HL-60/S4 treated with retinoic acid at 250 ng/mL for 4 days and 3 days (cell line): ENCODE results near the gene AUP1.

ENCODE experiments used
- in situ Hi-C: fragments of 300-500 bp; cut with MboI; formaldehyde crosslinking; loops from 2 replicates; pipeline ENCODE4 v1.7.0; 2022; ENCODE audit warnings: low sequenced_read_pairs

The AUP1 gene

DNA sequence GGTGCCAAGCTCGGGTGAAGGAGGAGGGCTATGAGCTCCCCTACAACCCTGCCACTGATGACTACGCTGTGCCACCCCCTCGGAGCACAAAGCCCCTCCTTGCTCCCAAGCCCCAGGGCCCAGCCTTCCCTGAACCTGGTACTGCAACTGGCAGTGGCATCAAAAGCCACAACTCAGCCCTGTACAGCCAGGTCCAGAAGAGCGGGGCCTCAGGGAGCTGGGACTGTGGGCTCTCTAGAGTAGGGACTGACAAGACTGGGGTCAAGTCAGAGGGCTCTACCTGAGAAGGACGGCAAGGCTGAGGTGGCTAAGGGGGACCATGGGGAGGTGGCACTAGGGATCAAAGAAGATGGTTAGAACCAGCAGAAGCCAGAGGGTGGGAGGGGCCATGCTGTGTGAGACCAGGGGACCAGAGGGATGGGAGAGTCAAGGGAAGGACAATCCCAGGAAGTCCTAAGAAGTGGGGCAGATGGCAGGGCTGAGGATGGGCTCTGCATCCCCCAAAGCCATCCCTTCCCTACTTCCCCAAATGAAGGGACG lies 27.4 kb upstream of the AUP1 start:
- in situ Hi-C loops = no loop called here

DNA sequence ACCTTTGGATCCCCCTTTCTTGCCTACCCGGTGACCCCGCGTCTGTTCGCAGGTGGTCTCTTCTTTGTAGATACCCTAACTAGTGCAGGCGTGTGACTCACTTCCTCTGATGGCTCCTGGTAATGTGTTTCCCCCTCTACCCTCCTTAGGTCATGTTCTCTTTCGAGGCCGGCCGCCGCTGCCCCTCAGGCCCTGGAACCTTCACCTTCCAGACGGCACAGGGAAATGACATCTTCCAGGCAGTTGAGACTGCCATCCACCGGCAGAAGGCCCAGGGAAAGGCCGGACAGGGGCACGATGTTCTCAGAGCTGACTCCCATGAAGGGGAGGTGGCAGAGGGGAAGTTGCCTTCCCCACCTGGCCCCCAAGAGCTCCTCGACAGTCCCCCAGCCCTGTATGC lies 26.7 kb upstream of the AUP1 start:
- in situ Hi-C loops = no loop called here

DNA sequence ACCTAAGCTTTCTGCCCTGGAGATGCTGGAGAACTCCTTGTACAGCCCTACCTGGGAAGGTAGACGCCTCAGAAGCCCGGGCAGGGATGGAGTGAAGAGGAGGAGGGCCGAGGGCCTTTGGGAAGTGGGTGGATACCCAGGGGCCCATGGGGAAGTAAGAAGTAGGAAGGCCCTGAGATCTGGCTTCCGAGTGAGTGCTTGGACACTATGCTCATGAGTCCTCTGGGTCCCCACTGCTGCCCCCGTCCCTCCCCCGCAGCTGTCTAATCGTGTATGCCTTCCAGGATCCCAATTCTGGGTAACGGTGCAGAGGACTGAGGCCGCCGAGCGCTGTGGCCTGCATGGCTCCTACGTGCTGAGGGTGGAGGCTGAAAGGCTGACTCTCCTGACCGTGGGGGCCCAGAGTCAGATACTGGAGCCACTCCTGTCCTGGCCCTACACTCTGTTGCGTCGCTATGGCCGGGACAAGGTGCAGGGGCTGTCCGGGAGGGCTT lies 26.2 kb upstream of the AUP1 start:
- in situ Hi-C loops = no loop called here

- in situ Hi-C loops = no loop called here
Observed at GRCh38 chr2:74554820-74555531, 25.5 kb upstream of the AUP1 start.

DNA sequence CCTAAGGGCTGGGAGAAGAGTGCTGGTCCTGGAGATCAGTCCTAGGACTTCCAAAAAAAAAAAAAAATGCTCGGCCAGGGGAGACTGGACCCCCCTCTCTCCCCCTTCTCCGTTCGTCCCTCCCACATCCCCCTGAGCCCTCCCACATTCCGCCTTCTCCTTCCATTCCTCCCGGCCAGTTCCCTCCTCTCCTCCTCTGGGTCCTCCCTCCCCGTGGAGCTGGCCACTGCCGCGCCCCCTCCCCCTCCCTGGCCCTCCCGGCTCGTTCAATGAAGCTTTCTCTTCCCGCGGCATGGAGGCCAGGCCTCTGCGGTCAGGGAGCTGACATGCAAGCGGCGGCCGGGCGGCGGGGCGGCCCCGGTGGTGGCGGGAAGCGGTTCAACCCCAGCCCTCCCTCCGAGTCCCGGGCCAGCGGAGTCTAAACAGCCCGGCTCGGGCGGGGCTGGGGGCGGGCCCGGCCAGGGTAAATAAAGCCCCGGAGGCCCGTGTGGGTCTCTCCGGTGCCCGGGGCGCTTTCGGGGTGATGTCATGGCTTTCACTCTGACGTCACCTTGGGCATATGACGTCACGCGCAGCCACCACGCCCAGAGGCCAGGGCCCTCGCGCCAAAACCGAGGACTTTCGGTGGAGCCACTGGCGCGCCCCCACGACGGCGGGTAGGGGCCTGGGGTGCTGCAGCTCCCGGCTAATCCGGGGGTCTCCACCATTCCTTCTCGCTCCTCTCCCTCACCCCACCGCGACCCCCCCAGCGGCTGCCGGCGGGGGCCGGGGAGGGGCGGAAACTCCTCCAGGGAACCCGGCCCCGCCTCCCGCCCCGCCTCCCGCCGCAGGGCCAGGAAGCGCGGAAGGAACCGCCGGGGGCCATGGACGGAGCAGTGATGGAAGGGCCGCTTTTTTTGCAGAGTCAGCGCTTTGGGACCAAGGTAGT lies 24.6 kb upstream of the AUP1 start, which contains the start of the genes DOK1 and LOXL3:
Gene DOK1, plus strand, starts transcription at position 829 of the 928 bp plus-strand sequence. Its CDS starts 35 bp downstream, at position 864.
Gene LOXL3, minus strand, starts transcription at position 51 of the 928 bp plus-strand sequence. CDS start 1,308 bp downstream, outside the sequence.
- in situ Hi-C loops = no loop called here

DNA sequence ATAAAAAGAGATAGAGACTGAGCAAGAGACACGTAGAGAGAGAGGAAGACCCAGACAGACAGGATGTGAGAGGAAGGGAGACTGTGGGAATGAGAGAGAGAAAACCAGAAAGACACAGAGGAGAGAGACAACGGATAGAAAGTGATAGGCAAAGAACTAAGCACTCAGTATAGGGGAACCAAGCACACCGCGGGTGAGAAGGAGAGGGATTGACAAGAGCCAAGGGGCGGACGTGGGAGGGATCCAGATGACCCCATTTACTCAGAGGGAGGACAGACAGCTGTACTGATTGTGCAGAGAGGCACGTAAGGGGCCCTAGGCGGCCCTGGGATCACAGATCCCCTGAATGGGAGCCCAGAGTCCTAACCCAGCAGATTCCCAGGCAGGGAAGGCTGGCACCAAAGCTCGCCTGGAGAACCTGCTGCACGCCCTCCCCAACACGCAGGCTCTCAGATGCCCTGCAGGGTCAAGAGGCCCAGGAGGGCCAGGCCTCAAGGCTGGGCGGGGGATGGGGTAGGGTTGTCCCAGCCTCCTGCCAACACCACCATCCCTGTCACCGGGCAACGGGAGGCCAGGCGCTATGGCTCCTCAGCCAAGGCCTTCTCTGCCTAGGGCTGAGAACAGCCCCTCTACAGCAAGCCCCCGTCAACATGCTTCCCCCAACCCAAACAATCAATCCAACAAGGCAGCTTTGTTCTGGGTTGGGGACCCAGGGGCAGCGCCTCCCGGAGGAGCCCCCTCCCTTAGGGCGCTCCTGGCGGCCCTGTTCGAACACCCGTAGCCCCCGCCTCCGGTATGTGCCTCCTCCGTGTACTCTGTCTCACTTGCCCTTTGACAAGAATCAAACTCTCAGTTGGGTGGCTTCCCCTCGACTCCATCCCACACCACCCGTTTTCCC lies 23.7 kb upstream of the AUP1 start:
- in situ Hi-C loops = no loop called here

DNA sequence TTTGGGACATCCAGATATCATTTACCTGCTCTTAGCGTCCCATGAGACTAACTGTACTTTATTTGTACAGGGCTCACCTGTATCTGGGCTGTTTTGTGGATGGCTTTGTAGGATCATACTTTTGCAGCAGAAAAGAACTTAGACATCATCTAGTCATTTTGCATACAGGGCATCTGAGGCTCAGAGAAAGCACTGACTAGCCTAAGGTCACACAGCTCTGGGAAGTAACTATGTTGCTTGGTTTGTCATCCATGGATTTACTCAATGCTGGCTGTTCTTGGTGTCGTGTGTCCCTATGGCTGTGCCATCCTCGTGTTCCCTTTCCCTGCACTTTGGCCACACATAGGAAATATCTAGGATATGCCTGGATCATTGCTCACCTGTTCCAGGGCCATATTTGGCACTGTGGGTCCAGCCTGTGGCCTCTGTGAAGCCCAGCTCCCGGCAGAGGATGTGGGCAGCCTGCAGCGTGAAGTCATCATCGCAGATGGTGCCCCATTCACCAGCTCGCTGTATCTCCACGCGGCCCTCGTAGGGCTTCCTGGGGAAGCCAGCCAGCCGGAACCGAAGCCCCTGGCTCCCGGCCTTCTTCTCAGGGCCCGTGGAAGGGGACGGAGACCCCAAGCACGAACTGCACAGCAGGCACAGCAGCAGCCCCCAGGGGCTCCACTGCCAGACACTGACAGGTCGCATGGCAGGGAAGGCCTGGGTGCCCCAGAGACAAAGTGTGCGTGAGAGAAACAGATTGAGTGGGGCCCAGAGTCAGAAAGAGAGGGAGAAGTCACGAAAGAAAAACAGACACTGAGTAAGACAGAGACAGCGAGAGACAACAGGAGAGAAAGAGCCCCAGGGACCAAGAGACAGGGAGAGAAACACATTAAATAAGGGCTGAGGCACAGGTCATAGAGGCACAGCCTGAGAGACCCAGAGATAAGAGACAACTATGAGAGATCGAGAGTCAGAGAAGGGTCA lies 22.7 kb upstream of the AUP1 start:
- in situ Hi-C loops = no loop called here

DNA sequence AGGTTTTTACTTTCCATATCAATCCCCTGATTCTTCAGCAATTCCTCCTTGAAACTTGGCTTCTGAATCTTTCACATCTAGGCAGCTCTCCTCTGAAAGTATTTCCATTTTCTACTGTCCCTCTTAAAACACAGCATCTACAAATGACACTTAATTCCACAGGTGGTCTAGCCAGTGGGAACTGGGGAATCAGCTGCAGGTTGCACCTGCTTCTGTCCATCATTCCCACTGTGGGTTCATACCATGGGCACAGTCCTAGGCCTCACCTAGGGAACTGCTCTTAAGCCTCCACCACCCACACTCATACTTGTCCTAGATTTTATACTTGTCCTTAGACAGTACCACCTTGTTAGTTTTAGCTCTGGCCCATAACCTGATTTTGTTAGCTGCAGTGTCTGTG lies 22.0 kb upstream of the AUP1 start:
- in situ Hi-C loops = no loop called here

DNA sequence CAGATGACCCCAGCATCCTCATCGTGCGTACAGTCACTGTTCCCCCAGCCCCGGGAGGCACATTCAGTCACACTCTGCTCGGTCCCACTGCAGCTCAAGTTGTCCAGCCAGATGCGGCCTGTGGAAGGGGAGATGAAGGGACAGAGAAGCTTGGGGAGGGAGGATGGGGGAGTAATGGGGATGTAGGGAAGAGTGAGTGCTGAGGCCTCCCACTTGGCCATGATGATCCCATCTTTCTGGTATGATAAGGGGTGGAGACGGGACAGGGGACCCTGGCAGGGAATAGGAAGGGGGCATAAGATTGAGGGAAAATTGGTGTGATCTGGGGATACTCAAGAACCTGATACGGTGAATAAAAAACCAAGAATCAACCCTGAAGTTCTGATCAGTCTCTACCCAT lies 20.7 kb upstream of the AUP1 start:
- in situ Hi-C loops = no loop called here

DNA sequence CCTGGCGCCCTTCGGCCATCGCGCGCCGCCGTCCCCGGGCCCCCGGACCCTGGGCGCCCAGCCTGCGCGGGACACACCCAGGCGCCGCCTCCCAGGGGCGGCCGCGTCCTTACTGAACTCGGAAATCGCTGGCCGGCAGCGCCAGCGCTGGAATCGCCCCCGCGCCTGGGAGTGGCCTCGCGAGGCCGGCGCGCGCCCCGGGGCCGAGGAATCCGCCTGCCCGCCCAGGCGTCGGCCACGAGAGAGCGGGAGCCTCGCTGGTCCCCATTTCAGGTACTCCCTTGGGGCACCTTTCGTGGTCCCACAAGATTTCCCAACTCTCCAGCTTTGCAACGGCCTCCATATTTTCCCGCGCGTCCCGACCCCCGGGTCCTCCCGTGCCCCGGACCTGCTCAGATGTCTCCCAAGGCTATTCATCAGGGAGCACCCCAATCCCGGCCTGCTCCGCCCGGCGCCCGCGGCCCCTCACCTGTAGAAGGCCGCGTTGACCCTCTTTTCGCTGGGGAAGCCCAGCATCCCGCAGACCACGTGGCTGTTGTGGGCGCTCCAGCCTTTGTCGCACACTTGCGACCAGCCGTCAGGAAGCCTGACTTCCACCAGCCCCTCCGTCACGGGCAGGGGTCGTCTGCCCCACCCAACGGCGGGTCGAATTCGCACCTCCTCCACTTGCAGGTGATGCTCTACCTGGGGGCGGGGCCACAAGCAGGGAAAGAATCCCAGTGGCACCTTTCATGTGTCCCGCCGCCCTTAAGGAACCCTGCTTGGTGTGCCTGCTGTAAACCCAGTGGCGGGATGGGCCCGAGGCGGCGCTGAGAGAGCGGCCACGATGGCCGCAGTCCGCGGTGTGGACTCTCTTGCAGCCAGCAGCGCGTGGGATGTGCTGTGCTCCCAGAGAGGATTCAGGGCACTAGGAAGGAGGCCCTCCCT lies 19.7 kb upstream of the AUP1 start:
- in situ Hi-C loops = no loop called here

- in situ Hi-C loops = no loop called here
Observed at GRCh38 chr2:74548285-74548899, 18.9 kb upstream of the AUP1 start.

DNA sequence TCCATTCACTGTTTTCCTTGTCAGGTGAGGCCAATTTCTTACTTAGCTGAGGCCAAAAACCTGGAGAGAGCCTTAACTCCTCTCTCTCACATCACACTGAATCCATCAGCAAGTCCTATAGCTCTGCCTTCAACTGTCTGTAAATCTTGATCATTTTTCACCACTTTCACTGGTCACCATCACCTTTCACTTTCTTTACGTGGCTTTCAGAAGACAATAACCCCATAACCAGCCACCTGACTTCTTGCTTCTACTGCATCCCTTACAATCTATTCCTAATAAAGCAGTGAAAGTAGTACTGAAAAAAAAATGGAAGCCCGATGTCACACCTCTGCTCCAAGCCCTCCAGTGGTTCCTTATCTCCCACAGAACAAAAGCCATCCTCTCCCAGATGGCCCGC lies 16.5 kb upstream of the AUP1 start:
- in situ Hi-C loops = no loop called here

- in situ Hi-C loops = no loop called here
Observed at GRCh38 chr2:74544634-74545033, 15.1 kb upstream of the AUP1 start.

DNA sequence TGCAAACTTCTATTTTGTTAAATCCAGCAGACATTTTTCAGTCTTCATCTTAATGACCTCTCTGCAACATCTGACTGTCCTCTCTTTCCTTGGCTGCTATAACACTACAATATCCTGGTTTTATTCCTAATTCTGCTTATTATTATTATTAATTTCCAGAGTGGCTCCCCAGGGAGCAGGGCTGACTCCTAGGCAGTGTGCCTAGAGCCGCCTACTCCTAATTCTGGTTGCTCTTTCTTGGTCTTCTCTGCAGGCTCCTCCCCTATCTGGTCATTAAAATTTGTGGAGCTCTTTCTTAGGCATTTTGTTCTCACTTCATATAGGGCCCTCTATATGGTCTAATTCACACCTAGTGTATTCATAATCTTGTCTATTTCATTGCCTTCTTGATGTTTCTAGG lies 13.5 kb upstream of the AUP1 start:
- in situ Hi-C loops = no loop called here

GRCh38 chr2:74540291-74540690 lies 10.8 kb upstream of the AUP1 start:
- in situ Hi-C loops = no loop called here

GRCh38 chr2:74538881-74539339 lies 9.4 kb upstream of the AUP1 start:
- in situ Hi-C loops = no loop called here

DNA sequence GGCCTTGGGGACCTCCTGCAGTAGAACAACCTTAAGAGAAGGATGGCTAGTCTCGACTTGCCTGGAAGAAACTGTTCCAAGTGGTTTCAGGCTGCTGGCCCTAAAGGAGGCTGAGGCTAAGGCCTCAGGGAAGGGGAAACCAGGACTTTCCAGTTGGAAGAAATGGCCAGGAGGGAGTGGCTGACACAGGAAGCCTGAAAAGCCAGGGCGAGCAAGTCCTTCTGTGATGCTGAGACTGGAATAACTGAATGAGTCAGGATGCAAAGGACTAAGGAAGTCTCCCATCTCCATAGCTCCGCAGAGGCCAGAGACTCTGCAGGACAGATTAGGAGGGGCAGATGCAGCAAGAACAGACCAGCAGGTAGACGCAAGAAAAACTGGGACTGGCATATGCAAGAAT lies 7.6 kb upstream of the AUP1 start:
- in situ Hi-C loops = no loop called here
